NCI-H2029 treated with DMSO at 0.1 percent for 48 hours (cell line): ENCODE results near the gene DCUN1D1.
A peak's percentile ranks its signal among the peaks of the same experiment; 100 is the strongest.
"Not testable (repeated sequence)": the region's sequence is repeated elsewhere in the genome, so short reads cannot be mapped to it uniquely, and the experiment has no call there.

ENCODE experiments used
- DNase-seq: peaks from one replicate; lab custom pipeline; 2025; lab: John Stamatoyannopoulos, UW

The DCUN1D1 gene

DNA sequence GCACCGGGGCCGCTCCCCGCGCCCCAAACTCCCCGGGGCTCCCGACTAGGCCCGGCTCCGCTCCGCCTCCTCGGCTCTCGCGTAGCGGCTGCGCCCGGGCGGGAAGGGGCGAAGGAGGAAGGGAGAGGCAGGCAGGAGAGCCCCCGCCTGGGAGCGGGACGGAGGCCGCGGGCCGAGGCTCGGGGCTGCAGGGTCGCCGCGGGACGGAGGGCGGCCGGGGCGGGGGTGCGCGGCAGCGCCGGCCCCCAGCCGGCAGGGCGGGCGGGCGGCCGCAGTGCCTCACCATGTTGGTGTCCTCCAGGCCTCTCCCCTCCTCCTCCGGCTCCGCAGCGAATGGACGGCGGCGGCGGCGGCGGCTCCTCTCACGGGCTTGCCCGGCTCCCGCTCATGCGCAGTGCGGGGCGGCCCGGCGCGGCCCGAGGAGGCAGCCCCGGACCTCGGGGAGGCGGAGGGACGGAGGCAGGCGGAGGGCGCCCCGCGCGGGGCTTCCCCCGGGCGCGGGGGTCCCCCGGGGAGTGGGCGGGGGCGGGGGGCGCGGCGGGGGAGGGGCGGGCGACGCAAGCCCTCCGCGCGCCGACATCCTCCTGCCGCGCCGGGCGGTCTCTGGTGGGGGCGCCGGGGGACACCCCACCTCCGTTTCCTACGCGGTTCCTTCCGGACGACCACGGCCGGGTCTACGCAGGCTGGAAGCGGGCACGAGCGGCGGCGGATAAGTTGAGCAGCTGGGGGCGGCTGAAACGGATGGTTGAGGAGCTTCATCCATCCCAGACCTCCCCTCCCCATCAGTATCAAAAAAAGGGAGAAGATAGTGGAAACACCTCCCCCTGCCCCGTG, at the start of gene DCUN1D1:
Gene DCUN1D1 (minus strand): TSS at position 335 of the 834 bp plus-strand sequence. CDS start 49 bp downstream, at position 286.
- DNase-seq: no peak

DNA sequence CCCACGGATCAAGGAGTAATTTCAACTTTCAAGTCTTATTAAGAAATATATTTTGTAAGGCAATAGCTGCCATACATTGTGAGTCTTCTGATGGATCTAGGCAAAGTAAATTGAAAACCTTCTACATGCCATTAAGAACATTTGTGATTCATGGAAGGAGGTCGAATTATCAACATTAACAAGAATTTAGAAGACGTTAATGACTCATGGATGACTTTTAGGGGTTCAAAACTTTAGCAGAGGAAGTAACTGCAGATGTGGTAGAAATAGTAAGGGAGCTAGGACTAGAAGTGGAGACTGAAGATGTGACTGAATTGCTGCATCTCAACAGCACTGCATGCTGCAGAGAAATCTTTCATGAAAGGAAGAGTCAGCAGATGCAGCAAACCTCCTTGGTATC, 48.1 kb upstream of the DCUN1D1 start:
- no peak for DNase-seq

- no peak for DNase-seq
Observed at GRCh38 chr3:183027276-183027675, 46.9 kb upstream of the DCUN1D1 start.

GRCh38 chr3:183022936-183023516, 42.7 kb upstream of the DCUN1D1 start:
- DNase-seq: no peak

GRCh38 chr3:183018421-183019192, 38.3 kb upstream of the DCUN1D1 start:
- no peak for DNase-seq

- no peak for DNase-seq
Observed at GRCh38 chr3:183015185-183015584, 34.8 kb upstream of the DCUN1D1 start.

DNA sequence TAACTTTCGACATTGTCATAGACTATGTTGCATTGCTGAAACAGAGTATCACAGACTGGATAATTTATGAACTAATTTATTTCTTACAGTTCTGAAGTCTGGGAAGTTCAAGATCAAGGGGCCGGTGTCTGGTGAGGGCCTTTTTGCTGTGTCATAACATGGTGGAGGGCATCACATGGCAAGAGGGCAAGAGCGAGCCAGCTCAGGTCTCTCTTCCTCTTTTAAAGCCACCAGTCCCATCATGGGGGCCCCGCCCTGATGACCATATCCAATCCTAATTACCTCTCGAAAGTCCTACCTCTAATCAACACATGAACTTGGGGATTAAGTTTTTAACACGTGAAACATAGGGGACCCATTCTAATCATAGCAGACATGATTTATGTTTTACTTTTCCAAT, 33.5 kb upstream of the DCUN1D1 start:
- DNase-seq: no peak

DNA sequence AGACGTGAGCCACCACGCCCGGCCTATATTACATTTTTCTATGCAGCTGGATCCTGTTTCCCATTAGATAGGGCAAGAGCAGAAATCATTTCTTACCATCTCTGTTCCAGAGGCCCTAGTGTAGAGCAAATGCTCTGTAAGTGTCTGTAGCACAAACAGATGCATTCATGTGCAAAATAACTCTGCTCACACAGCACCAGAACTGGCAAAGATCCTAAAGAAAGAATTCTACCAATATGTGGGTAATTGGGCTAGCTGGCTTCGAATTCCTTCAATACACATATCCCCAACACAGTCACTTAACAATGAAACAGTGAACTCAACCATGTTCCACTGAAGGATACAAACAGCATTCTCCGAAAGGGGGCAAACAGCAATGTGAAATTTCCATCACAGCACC, 32.7 kb upstream of the DCUN1D1 start:
- DNase-seq: no peak

DNA sequence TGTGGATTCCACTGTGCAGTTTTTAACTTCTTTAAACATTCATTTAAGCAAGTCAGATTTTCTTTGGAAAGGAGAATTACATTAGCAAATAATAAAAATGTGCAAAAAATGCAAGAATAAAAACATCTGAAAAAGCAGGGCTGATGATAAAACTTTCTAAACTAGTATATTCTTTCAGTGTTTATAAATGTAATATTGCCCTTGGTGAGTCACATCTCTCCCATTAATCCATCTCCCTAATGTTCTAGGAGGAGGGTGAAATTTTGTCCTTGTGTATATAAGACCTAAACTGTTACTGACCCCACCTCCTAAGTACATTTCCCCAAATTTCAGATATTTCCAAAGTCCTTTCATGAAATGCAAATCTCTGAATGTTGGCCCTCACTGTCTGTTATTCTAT, 28.5 kb upstream of the DCUN1D1 start:
- no peak for DNase-seq

DNA sequence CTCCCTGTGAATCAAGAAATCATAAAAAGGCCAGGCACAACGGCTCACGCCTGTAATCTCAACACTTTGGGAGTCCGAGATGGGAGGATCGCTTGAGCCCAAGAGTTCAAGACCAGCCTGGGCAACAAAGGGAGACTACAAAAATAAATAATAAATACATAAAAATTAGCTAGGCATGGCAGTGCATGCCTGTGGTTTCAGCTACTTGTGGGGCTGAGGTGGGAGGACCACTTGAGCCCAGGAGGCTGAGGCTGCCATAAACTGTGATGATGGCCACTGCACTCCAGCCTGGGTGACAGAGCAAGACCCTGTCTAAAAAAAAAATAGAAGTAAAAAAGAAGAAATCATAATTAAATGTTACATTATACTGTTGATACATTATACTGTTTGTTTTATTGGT, 28.0 kb upstream of the DCUN1D1 start:
- DNase-seq: no peak

DNA sequence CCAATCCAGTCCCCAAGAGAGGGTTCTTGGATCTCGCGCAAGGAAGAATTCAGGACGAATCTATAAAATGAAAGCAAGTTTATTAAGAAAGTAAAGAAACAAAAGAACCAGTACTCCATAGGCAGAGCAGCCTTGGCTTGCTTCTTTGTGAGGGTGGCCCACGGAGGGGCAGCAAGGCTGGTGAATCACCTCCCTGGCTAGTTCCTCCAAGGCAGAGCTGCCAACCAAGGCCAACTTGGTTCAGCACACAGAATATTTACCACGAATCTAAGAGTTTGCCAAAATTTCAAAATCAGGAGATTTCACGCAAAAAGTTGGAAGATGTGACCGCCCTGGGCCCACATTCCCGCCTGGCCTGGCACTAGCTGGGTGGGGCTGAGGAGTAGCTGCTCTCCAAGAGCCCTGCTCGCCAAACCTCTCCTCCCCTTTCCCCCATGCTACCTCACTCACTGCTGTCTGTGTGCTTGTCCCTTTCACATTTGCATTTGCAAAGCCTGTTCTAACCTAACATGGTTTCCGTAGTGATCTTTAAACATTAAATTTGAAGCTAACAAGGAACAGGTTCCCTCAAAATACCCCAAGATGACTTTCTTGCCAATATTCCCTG, 26.2 kb upstream of the DCUN1D1 start:
- DNase-seq: no peak

DNA sequence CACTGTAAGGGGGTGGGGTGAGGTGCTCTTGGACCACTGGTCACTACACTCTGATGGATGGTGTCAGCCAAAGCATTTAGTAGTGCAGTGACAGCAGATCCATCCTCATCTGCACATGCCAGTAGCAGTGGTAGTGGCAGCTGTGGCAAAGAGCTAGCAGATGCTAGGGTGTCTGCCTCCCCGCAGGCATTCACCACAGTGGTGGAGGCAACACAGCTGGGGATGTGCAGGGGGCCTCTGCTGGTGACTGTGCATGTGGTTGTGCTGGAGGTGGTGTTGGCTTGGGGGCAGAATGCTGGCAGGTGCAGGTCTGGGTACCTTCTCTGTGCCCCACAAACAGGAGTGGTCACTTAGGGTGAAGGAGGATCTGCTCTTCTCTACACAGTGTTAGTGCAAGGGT, 19.4 kb upstream of the DCUN1D1 start:
- DNase-seq: no peak

DNA sequence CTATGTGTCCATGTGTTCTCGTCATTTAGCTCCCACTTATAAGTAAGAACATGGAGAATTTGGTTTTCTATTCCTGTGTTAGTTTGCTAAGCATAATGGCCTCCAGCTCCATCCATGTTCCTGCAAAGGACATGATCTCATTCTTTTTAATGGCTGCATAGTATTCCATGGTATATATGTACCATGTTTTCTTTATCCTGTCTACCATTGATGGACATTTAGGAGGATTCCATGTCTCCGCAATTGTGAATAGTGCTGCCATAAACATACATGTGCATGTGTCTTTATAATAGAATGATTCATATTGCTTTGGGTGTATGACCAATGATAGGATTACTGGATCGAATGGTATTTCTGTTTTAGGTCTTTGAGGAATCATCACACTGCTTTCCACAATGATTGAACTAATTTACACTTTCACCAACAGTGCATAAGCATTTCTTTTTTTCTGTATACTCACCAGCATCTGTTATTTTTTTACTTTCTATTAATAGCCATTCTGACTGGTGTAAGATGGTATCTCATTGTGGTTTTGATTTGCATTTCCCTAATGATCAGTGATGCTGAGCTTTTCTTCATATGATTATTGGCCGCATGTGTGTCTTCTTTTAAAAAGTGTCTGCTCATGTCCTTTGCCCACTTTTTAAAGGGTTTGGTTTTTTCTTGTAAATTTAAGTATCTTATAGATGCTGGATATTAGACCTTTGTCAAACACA, 13.3 kb upstream of the DCUN1D1 start:
- not testable (repeated sequence) for DNase-seq

DNA sequence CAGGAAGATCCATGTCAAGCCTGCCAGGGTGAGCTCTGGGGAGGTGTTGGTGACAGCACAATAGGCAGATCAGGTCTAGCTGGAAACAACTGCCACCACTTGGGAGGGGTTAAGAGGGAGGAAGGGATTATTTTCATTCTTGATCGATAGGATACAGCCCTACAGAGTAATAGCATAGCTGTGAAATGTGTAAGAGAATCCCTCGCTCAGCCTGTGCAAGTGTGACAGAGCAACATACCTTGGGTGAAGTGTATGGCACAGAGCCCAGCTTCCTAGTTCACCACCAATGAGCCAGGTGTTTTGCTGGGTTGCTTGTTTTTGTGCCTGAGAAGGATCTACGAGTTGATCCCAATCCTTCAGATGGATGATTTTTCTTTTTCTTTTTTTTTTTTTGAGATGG, 9.2 kb upstream of the DCUN1D1 start:
- peak; percentile 92 for DNase-seq

DNA sequence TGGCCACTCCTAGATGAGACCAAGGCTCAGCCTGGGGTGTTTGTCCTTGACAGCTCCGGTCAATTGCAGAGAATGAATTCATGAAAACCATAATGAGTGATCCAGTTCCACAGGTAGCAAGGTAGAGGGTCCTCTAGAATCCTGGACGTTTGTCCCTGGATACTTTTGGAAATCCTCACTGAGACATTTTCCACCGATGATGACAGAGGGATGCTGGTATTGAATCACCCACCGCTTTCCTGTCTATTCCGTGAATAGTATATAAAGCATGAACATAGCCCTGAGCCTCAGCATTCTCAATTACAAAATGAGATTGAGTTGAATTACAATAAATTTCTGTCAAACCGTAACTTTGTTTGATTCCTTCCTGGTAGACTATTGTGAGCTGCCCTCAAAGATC, 5.7 kb upstream of the DCUN1D1 start:
- no peak for DNase-seq

- DNase-seq: no peak
Observed at GRCh38 chr3:182983876-182984275, 3.5 kb upstream of the DCUN1D1 start.

GRCh38 chr3:182981038-182981380, 671 bp upstream of the DCUN1D1 start:
- DNase-seq: no peak

- DNase-seq: no peak
Observed at GRCh38 chr3:182979674-182980191, 605 bp downstream of the DCUN1D1 start.

DNA sequence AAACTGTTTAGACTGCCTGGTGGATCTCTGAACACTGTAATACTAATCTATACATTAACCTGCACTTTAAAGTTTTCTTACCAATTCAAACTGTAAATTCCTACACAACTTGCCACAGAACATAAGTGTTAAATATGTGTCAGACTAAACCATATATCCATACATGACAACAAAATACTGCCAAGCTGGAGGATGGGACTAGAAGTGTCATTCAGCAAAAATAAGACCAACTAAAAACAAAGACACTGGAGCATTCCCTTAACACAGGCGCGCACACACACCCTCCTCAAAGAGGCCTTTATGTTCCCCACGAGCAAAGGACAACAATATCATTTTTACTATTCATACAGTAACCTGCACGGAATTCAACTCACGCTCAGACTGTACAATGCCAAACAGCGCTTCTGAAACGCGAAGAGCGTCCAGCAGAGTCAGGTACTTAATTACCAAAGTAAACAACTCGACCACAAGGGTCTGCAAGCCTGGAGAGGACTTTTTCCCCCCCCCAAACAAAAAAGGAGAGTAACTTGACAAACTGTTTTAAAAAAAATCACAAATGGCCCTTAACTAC, 1.1 kb downstream of the DCUN1D1 start:
- no peak for DNase-seq

- DNase-seq: no peak
Observed at GRCh38 chr3:182978387-182978786, 2.0 kb downstream of the DCUN1D1 start.

- DNase-seq: no peak
Observed at GRCh38 chr3:182973047-182973446, 7.3 kb downstream of the DCUN1D1 start.
